Karpas-422 (cell line): ENCODE results near the gene LRRC71. TPM values are rescaled to one million over a fixed set of nuclear protein-coding genes. Genes with fewer than 3 reads are reported as not detected.

Source experiments
- DNase-seq: peaks from one replicate; pipeline ENCODE4 v3.0.0-alpha.2; 2015
- H2AFZ ChIP-seq: fragments of 200-600 bp; sonication (generic); 2 replicates; pipeline ENCODE4 v1.6.1; 2014; ENCODE audit warnings: antibody characterized with exemption, low read length, mixed read lengths
- H3K27ac ChIP-seq: fragments of 200-600 bp; sonication (generic); 2 replicates; pipeline ENCODE4 v1.5.1; 2014; ENCODE audit warnings: mild to moderate bottlenecking, low read length, moderate library complexity
- H3K27me3 ChIP-seq: fragments of 200-600 bp; sonication (generic); 2 replicates; pipeline ENCODE4 v1.6.1; 2014; ENCODE audit warnings: low read length, mixed read lengths
- H3K36me3 ChIP-seq: fragments of 200-600 bp; sonication (generic); 2 replicates; pipeline ENCODE4 v1.6.1; 2014; ENCODE audit warnings: low read length, mixed read lengths; ENCODE audit not compliant: insufficient read depth
- H3K4me1 ChIP-seq: fragments of 200-600 bp; sonication (generic); 2 replicates; pipeline ENCODE4 v1.6.1; 2014; ENCODE audit warnings: mild to moderate bottlenecking, low read length, mixed read lengths
- H3K4me2 ChIP-seq: fragments of 200-600 bp; sonication (generic); 2 replicates; pipeline ENCODE4 v1.6.1; 2014; ENCODE audit warnings: low read length, low read depth, mild to moderate bottlenecking; ENCODE audit not compliant: poor library complexity, severe bottlenecking
- H3K4me3 ChIP-seq: fragments of 200-600 bp; sonication (generic); 2 replicates; pipeline ENCODE4 v1.5.1; 2014; ENCODE audit warnings: mild to moderate bottlenecking, antibody characterized with exemption, low read length, mixed read lengths
- H3K79me2 ChIP-seq: fragments of 200-600 bp; sonication (generic); 2 replicates; pipeline ENCODE4 v1.6.1; 2014; ENCODE audit warnings: mild to moderate bottlenecking, low read length, mixed read lengths
- H3K9ac ChIP-seq: fragments of 200-600 bp; sonication (generic); 2 replicates; pipeline ENCODE4 v1.6.0; 2014; ENCODE audit warnings: low read length
- H3K9me2 ChIP-seq: fragments of 200-600 bp; sonication (generic), shearing (Covaris generic); replicated peaks from 2 replicates; pipeline ENCODE4 v1.6.0; 2014; ENCODE audit warnings: mild to moderate bottlenecking, low read length, moderate library complexity; ENCODE audit not compliant: insufficient read depth
- H3K9me3 ChIP-seq: fragments of 300-700, 200-600 bp; sonication (generic); 2 replicates; pipeline ENCODE4 v1.6.1; 2014; ENCODE audit warnings: low read length, mixed read lengths
- H4K20me1 ChIP-seq: fragments of 200-600 bp; sonication (generic); 2 replicates; pipeline ENCODE4 v1.6.1; 2014; ENCODE audit warnings: mild to moderate bottlenecking, antibody characterized with exemption, low read length, low read depth; ENCODE audit not compliant: insufficient read depth
- total RNA-seq: library from RNA; depleted of rRNA; stranded (reverse); fragments of >200 nt; shearing (Covaris generic); gene quantifications from 2 replicates; pipeline ENCODE4 v1.2.3, GENCODE V29; 2014; ENCODE audit warnings: low replicate concordance

The LRRC71 gene
- total RNA-seq, 1 experiment from 2014 or later: not detected

DNA sequence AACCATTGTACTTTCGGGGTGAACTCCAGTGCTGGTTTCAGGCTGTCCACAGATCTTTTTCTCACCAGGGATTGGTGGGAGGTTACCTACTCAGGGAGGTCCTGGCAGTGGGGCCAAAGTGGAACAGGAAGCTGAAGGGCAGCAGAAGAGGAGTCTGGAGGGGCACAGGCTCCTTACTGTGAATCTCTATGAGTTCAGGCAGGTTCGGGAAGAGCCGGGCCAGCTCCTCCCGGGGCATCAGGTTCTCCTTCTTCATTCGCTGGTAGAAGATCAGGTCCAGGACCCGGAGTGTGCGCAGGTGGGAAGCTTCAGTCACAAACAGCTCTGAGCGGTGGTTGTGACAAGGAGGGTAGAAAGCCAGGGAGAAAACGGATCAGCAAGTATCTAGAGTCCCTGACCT lies 26.7 kb downstream of the LRRC71 start:
- Histone ChIP-seq H3K79me2 (no peaks in the 10 kb centered on the region), H3K9ac (no peak overlapping the region), H3K27me3 (no peaks in the 10 kb centered on the region), H3K36me3 (no peaks in the 10 kb centered on the region), H3K4me2 (no peak overlapping the region), H3K4me1 (no peaks in the 10 kb centered on the region), H3K27ac (no peak overlapping the region), H4K20me1 (no peaks in the 10 kb centered on the region), H3K9me3 (no peaks in the 10 kb centered on the region), H3K4me3 (no peak overlapping the region), H3K9me2 (no peaks in the 10 kb centered on the region), H2AFZ (no peak overlapping the region)
- DNase-seq: no peak

DNA sequence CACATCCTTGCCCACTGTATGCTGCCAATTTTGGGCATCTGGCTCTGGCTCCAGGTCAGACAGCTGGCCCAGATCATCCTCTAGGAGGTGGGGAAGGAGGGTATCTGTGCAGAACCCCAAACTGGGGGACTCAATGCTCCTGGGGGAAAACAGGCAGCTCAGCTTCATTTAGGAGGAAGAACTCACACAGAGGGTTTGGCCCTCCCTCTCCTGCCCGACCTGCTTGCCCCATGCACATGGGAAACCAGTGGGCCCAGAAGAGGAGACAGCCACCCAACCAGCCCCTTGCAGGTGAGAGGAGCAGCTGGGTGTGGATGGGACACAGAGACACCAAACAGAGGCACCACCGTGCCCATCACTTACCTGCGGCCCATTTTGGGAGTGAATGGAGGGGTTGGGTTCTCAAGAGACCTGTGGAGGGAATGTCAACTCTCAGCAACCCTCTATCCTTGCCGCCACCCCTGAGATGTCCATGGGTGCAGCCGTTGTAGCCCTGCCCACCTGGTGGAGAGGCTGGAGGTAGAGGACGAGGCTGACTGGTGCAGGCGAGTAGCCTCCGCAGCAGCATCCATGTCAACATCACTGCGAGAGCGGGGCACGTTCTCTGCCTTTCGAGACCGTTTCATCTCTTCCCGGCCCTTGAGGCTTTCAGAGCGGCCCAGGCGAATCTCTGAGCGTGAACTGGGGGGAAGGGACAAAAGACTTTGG lies 27.5 kb downstream of the LRRC71 start:
- Histone ChIP-seq H3K9me2 (no peaks in the 10 kb centered on the region), H3K4me1 (no peaks in the 10 kb centered on the region), H3K79me2 (no peaks in the 10 kb centered on the region), H3K9me3 (no peaks in the 10 kb centered on the region), H3K9ac (no peak overlapping the region), H3K36me3 (no peaks in the 10 kb centered on the region), H3K27ac (no peak overlapping the region), H2AFZ (no peak overlapping the region), H3K4me2 (no peak overlapping the region), H3K4me3 (no peak overlapping the region), H3K27me3 (no peaks in the 10 kb centered on the region), H4K20me1 (no peaks in the 10 kb centered on the region)
- DNase-seq: no peak

DNA sequence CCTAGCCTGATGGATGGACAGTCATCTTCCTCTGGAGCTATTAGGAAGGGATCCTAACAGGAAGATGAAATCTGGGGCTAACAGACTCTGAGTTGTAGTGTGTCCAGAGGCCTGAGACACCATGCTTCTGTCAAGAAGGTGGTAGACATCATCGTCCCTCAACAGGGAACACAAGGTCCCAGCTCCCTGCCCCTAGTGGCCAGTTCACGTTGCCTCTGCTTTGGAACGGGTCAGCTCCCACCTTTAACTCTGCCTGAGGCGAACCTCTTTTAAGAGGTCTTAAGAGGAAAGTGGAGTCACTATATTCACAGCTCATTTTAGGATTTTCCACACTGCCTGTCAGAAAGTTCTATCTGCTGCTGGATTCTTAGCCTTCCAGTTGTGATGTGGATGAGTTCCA lies 28.3 kb downstream of the LRRC71 start:
- Histone ChIP-seq H3K36me3 (no peaks in the 10 kb centered on the region), H3K27ac (no peak overlapping the region), H3K27me3 (no peaks in the 10 kb centered on the region), H3K9me2 (no peaks in the 10 kb centered on the region), H3K4me1 (no peaks in the 10 kb centered on the region), H3K79me2 (no peaks in the 10 kb centered on the region), H2AFZ (no peak overlapping the region), H3K9me3 (no peaks in the 10 kb centered on the region), H3K4me2 (no peak overlapping the region), H3K4me3 (no peak overlapping the region), H4K20me1 (no peaks in the 10 kb centered on the region), H3K9ac (no peak overlapping the region)
- DNase-seq: no peak

DNA sequence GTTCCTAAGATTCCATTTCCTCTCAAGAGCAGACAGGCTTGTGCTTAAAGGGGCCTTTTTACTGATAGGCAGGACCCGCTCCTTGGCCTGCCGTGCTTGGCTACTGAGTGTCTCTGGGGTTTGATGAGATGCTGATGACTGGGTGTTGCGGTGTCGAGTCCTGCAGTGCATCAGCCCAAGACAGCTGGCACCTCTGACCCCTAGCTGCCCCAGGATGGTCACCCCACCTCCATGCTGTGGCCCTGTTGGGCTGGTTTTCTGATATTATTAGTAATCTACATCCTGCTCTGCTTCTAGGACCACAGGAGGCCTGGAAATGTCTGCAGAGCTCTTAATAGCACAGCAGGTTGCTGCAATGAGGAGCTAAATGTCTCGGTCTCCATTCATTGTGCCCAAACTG lies 28.7 kb downstream of the LRRC71 start:
- Histone ChIP-seq H3K4me3 (no peak overlapping the region), H3K27ac (no peak overlapping the region), H2AFZ (no peak overlapping the region), H3K9ac (no peak overlapping the region), H3K4me2 (no peak overlapping the region), H3K36me3 (no peaks in the 10 kb centered on the region), H3K27me3 (no peaks in the 10 kb centered on the region), H3K9me3 (no peaks in the 10 kb centered on the region), H3K4me1 (no peaks in the 10 kb centered on the region), H3K9me2 (no peaks in the 10 kb centered on the region), H3K79me2 (no peaks in the 10 kb centered on the region), H4K20me1 (no peaks in the 10 kb centered on the region)
- no peak for DNase-seq

DNA sequence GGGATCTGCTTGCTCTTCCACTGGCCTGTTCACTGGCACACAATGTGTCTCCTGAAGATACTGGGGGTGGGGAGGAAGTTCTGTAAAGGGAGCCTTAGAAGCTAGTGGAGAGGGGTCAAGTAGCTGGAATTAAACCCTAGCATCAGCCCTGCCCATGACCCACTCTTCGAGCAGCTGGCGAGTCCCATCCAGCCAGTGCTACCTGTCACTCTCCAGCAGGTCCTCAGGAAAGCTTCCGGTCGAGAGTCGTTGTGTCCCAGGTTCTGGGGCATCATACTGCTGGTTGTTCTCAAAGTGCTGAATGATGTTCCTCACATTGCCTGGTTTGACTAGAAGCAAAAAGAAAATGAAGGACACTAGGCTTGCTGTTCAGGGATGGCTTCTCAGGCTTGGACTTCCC lies 30.9 kb downstream of the LRRC71 start:
- no peak overlapping the region for H3K9ac ChIP-seq
- H3K79me2 ChIP-seq: no peaks in the 10 kb centered on the region
- DNase-seq: no peak
- no peaks in the 10 kb centered on the region for H3K9me3 ChIP-seq
- no peaks in the 10 kb centered on the region for H3K9me2 ChIP-seq
- H3K27ac ChIP-seq: no peak overlapping the region
- no peaks in the 10 kb centered on the region for H3K4me1 ChIP-seq
- H3K4me3 ChIP-seq: no peak overlapping the region
- H3K27me3 ChIP-seq: no peaks in the 10 kb centered on the region
- H3K36me3 ChIP-seq: no peaks in the 10 kb centered on the region
- H2AFZ ChIP-seq: no peak overlapping the region
- no peaks in the 10 kb centered on the region for H4K20me1 ChIP-seq
- H3K4me2 ChIP-seq: no peak overlapping the region

DNA sequence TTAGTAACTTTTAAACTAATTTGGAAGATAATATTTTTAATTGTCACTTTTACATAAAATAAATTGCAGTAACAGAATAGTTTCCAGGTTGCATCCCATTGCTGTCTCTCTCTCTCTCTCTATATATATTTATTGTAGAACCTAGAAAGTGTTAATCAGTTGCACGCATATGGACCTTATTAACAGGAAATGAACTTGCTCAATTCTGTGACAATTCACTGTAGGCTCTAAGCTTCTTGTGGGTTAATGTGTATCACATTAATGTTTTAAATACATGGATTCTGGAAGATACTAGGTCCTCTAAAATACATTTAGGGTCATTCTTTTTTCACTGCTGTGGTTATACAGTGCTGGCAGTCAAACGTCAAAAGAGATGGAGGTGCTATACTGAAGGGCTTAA lies 33.1 kb downstream of the LRRC71 start:
- H3K27ac ChIP-seq: no peak overlapping the region
- no peaks in the 10 kb centered on the region for H3K9me3 ChIP-seq

DNA sequence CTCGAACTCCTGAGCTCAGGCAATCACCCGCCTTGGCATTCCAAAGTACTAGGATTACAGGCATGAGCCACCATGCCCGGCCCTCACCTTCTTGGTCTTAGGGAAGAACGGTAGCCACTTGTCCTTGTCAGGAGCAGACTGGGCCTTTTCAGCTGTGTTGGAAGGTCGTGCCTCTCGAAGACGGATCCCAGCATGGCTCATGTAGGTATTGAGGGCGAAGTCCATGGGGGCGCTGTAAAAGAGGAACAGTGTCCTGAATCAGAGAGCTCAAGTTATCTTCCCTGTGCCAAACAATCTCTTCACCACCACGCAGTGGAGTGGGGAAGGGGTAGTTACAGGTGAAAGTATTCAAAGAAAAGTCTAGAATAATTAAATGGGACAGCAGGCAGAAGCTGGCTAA lies 35.9 kb downstream of the LRRC71 start:
- Histone ChIP-seq H3K9me2 (no peaks in the 10 kb centered on the region), H3K4me1 (peaks cover 5% of the 10 kb centered on the region), H3K9me3 (no peaks in the 10 kb centered on the region), H3K79me2 (no peaks in the 10 kb centered on the region), H2AFZ (no peak overlapping the region), H3K27me3 (no peaks in the 10 kb centered on the region), H3K4me3 (no peak overlapping the region), H3K27ac (no peak overlapping the region), H3K9ac (no peak overlapping the region), H3K4me2 (no peak overlapping the region), H4K20me1 (no peaks in the 10 kb centered on the region), H3K36me3 (no peaks in the 10 kb centered on the region)
- no peak for DNase-seq

More for the DNA sequence above, 33.1 kb downstream of the LRRC71 start:
- no peak for DNase-seq
- H3K4me1 ChIP-seq: no peaks in the 10 kb centered on the region
- no peaks in the 10 kb centered on the region for H3K9me2 ChIP-seq
- no peak overlapping the region for H3K4me2 ChIP-seq
- no peaks in the 10 kb centered on the region for H3K36me3 ChIP-seq
- no peaks in the 10 kb centered on the region for H3K27me3 ChIP-seq
- H3K9ac ChIP-seq: no peak overlapping the region
- H3K4me3 ChIP-seq: no peak overlapping the region
- no peaks in the 10 kb centered on the region for H3K79me2 ChIP-seq
- H2AFZ ChIP-seq: no peak overlapping the region
- H4K20me1 ChIP-seq: no peaks in the 10 kb centered on the region

DNA sequence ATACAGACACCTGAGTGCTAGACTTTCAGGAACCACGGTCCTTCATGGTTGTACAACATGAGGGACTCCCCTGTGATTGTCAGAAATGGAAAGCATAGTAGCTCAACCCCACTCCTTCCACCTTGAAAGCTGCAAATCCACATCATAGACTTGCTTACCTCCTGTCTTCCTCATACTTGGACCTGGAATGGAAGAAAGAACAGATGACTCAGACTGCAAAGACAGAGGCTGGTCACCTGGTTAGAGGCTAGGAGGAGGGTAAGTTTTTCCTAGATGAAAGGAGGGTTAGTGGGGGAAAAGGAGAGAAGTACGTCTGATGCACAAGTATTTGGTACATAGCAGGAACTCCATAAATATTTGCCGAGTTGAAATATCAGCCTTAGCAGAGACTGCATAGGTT lies 37.2 kb downstream of the LRRC71 start:
- Histone ChIP-seq H4K20me1 (no peaks in the 10 kb centered on the region), H3K27me3 (no peaks in the 10 kb centered on the region), H3K4me2 (no peak overlapping the region), H2AFZ (no peak overlapping the region), H3K4me1 (peaks cover 5% of the 10 kb centered on the region), H3K9me3 (no peaks in the 10 kb centered on the region), H3K4me3 (no peak overlapping the region), H3K9ac (no peak overlapping the region), H3K36me3 (no peaks in the 10 kb centered on the region), H3K9me2 (no peaks in the 10 kb centered on the region), H3K79me2 (no peaks in the 10 kb centered on the region), H3K27ac (no peak overlapping the region)
- no peak for DNase-seq
